Activated CD8-positive, alpha-beta memory T cell treated with anti-CD3 and anti-CD28 coated beads, Interleukin-2, amount 50 U/mL, for 24 hours (primary cell): ENCODE measurements around the gene ITPR2.

ENCODE experiments used
- DNase-seq: peaks from one replicate; pipeline ENCODE4 v3.0.0-alpha.2; 2020; ENCODE audit errors: extremely low read depth

ITPR2 gene

DNA sequence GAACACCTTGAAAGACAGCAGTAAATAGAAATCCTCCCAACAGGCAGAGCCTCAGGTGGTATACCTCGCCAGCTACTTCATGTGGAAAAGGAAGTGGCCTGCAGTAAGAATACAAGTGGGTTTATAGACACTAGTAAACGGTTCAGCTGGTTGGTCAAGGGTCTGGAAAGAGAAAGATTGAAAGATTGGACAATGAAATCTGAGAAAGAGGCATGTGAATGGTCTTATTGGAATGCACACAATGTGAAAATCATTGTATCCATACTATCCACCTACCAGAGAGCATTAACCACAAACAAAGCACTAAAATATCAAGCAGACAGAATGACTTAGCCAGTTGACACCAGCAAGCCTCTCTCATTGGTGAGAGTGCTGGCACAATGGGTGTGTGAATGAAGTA, 539.4 kb downstream of the ITPR2 start:
- DNase-seq: no peak

DNA sequence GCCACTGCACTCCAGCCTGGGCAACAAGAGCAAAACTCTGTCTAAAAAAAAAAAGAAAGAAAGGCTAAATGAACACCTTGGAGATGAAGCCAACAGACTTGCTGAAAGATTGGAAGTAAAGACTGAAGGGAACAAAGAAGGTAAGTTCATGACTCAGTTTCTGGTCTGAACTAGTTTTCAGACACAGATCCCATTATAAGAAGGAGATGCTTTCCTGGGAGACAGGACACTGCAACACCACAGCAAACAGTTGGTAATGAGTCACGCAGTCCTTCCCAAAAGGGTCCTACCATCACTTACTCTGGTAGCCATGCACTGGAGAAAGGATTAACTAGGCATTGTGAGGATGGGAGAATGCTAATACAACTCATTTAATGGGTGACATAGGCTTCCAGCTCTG, 540.4 kb downstream of the ITPR2 start:
- no peak for DNase-seq

DNA sequence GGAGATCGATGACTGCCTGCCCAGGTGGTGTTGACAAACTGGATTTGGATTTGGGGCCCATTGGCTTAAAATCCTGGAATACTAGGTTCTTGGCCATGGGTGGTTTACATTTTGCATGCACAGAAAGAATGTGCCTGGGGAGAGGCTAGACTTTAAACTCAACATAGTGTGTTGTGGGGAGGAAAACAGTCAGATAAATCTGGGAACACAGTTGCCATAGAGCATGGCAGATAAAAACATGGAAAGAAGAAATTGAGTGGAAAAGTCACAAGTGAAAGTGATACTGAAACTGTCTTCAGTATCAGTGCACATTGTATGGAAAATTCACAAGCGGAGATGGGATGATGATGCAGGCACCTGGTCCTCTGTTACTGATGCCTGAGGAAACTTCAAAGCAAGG, 542.4 kb downstream of the ITPR2 start:
- no peak for DNase-seq

DNA sequence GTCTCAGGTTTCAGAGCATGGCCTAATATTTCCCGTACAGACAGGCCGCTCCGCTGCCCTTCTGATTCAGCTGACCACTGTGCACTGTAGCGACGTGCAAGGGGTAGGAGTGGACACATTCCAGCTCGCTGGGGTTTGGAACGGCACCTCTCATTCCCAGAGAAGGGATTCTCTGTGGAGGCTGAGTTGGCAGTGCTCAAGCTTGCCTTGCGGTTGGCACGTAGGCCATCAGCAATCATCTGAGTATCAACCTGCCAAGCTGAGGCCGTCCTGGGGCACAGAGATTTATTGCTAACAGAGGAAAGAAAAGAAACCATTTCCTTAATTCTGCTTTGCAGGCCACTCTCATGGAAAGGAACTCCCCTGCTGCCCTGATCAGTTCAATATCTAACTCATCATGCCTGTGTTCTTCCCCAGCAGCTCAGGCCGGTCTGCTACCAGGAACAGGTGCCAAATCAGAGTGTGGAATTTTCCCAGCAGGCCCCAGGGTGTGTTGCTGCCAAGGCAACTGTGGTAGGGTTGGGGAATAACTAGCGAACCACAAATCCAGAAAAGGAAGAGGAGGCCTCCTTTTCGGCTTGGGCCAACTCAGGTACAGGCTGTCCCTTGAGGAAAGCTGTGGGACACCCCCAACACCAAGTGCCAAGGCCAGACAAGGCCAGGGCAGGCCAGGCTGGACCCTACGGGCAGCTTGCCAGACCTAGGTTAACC, 545.2 kb downstream of the ITPR2 start:
- no peak for DNase-seq
